ENCODE measurements around the gene DHRS2.

DHRS2 gene

DNA sequence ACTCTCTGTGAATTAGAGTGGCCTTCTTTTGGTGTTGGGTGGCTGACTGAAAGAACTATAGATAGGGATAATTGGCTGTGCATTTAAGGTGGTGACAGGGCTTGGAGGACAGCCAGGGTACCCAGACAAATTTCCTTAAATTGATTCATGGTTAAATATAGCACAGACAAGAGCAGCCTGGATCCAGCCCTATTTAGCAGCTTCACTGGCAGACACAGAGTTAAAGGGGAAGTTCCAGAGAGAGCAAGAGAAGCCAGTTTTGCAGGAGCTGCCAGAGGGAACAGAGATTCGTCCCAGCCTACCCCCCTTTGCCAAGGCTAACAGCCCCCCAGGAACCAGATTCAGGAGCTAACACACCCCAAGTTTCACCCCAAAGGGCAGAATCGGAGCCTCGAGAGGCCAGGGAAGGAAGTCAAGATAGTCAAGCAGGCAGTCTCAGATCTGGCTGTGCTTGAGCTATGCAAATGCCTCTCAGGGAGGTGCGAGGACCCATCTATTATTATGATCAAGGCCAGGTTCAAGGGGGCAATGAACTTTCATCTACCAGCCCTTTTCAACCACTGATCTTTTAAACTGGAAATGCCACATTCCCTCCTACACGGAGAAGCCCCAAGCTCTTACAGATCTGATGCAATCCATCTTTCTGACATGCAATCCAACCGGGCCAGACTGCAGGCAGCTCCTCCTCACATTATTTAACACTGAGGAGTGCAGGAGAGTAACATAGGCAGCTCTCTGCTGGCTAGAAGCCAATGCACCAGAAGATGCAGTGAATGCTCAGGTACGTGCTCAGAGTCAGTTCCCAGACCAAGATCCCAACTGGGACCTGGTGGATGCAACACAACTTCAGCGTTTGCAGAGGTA is 58.2 kb downstream of the DHRS2 start:
- DNase-seq, result no peak

Measured in GOT3 (cell line).